Upper lobe of left lung (tissue), 4 donors: Measurements from ENCODE around the gene WBP2.

ENCODE experiments used
- POLR2A ChIP-seq, 4 donors: fragments of 450-650 bp; IDR thresholded peaks; one replicate each; pipeline ENCODE4 v1.5.1; 2016 to 2017; ENCODE audit warnings: antibody characterized with exemption in 4 of 4, mild to moderate bottlenecking in 2 of 4
- TF ChIP-seq, protein P1 (sequence below), 6 experiments: fragments of 450-650 bp in 4 of 6; fragments of 200-600 bp in 2 of 6; sonication (generic) in 2 of 6; IDR thresholded peaks; one replicate each; pipeline ENCODE4 v1.5.1; 2016 to 2019; ENCODE audit warnings: antibody characterized with exemption in 6 of 6

DNA sequence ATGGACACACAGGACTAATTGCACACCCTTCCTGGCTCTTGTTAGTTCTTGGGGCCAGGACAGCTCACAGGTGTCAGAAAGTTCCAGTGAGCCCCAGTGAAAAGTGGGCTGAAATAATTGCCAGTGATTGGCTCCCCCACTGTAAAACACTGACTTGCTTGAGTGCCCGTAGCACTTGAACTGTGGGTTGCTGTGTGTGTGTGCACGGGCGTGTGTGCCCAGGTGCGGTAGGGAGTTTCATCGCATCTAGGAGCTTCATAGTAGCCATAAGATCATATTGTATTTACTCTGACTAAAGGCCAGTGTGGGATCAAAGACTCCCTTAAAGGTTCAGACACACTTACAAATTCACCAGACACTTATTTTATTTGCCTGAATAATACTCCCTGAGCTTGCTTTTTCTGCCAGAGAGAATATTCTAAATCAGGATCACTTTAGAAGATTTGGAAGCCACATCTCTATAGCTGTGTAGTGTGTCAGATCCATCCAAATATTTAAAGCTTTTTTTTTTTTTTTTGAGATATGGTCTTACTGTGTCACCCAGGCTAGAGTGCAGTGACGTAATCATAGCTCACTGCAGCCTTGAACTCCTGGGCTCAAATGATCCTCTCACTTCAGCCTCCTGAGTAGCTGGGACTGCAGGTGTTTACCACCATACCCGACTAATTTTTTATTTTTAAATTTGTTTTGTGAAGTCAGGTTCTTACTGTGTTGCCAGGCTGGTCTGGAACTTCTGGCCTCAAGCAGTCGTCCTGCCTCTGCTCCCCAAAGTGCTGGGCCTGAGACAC, 59.1 kb downstream of the WBP2 start:
- TF ChIP-seq, protein P1, sequence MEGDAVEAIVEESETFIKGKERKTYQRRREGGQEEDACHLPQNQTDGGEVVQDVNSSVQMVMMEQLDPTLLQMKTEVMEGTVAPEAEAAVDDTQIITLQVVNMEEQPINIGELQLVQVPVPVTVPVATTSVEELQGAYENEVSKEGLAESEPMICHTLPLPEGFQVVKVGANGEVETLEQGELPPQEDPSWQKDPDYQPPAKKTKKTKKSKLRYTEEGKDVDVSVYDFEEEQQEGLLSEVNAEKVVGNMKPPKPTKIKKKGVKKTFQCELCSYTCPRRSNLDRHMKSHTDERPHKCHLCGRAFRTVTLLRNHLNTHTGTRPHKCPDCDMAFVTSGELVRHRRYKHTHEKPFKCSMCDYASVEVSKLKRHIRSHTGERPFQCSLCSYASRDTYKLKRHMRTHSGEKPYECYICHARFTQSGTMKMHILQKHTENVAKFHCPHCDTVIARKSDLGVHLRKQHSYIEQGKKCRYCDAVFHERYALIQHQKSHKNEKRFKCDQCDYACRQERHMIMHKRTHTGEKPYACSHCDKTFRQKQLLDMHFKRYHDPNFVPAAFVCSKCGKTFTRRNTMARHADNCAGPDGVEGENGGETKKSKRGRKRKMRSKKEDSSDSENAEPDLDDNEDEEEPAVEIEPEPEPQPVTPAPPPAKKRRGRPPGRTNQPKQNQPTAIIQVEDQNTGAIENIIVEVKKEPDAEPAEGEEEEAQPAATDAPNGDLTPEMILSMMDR (IDR thresholded peaks at IDR 0.05): no peak
- no peak for TF ChIP-seq POLR2A (IDR thresholded peaks at IDR 0.05)
